ENCODE results near the gene FAAP20. TPM values are rescaled to one million over a fixed set of nuclear protein-coding genes. Genes with fewer than 3 reads are reported as not detected.
A peak's percentile ranks its signal among the peaks of the same experiment; 100 is the strongest.

The FAAP20 gene
- total and polyA plus RNA-seq, 9 donors, result 17.0 to 56.4 (median 45.2) TPM

DNA sequence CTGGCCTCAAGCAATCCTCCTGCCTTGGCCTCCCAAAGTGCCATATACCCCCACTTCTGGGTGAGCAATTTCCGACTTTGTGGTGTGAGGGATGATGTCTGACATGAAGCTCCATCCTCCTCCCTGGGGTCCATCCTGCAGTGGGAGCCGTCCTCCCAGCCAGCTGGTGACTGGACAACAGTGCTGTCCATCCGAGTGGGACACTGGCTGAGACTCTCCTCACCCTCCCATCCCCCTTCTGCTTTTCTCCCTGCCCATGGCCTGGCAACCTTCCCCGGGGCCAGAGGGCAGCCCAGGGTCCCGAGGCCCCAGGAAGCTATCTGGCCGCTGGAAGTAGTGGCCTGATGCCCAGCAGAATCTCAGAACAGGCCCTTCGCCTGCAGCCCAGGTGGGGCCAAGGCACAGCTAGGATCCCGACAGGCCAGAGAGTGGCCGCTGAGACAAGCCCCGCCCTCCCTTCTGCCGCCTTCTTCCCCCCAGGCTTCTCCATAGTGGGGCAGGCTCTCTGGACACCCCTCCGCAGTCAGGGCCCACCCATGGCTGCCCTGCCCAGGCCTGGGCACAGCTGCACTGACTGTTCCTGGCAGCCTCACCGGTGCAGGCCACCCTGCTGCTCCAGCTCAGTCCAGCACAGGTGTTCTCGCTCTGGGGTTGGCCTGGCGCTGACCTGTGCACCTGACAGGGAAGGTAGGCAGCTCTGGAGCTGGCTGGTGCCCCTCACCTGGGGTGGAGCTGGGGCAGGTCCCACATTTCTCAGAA, 8.4 kb upstream of the FAAP20 start:
- H3K4me1 ChIP-seq (ENCODE audit: control insufficient read depth, insufficient read depth, low read length), result peaks cover 73% of the 10 kb centered on the region
- H3K9me3 ChIP-seq (replicated peaks; ENCODE audit: control insufficient read depth, low read depth, low read length), result no peaks in the 10 kb centered on the region
- H3K36me3 ChIP-seq (ENCODE audit: control insufficient read depth, insufficient read depth, low read length), result no peaks in the 10 kb centered on the region
- 72% methylated on average over 12 of the region's 15 CpGs for WGBS (ENCODE audit: insufficient coverage)
- no peaks in the 10 kb centered on the region for H3K27me3 ChIP-seq (ENCODE audit: control insufficient read depth, insufficient read depth, low read length)
- no peak overlapping the region for H3K4me3 ChIP-seq (ENCODE audit: low read length)
- H3K27ac ChIP-seq (ENCODE audit: low read length), result no peak overlapping the region
- no peak for DNase-seq

DNA sequence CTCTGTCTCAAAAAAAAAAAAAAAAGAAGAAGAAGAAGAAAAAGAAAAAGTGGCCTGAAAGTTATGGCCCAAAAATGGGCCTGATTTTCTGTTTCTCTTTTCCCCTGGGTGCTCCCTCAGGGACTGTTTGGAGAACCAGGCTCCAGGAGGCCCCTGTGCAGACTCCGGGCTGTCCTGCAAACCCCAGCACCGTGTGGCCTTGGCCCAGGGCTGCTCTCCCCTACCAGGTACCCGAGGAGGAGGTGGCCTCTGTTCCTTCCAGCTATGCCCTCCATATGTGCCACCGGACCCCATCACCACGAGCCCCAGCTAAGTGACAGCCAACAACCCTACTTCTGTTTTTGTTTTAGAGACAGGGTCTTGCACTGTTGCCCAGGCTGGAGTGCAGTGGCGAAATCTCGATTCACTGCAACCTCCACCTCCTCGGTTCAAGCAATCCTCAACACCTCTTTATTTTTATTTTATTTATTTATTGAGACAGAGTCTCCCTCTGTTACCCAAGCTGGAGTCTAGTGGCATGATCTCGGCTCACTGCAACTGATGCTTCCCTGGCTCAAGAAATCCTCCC, 7.5 kb upstream of the FAAP20 start:
- DNase-seq, result no peak
- Histone ChIP-seq H3K4me3 (ENCODE audit: low read length) (no peak overlapping the region), H3K4me1 (ENCODE audit: control insufficient read depth, insufficient read depth, low read length) (peaks cover 64% of the 10 kb centered on the region), H3K27me3 (ENCODE audit: control insufficient read depth, insufficient read depth, low read length) (no peaks in the 10 kb centered on the region), H3K9me3 (replicated peaks; ENCODE audit: control insufficient read depth, low read depth, low read length) (no peaks in the 10 kb centered on the region), H3K27ac (ENCODE audit: low read length) (no peak overlapping the region), H3K36me3 (ENCODE audit: control insufficient read depth, insufficient read depth, low read length) (no peaks in the 10 kb centered on the region)
- WGBS (ENCODE audit: insufficient coverage), result 75% methylated on average over 3 of the region's 9 CpGs

DNA sequence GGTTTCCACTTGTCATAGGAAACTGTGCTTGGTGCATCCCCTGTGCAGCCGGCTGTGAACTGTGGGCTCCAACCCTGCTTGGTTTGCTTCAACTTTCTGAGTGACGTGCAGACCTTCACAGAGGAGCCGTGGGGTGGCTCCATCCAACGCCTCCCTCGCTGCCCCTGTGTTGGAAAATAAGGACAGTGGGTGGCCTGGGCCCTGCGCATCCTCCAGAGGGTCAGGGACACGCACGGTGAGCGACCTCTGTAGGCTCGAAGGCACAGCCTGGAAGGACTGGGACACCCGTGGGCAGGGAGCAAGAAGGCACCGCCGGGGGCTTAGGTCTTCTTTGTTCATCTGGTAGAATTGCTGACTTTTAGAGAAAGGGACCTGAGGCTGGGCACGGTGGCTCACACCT, 6.5 kb upstream of the FAAP20 start:
- Histone ChIP-seq H3K4me3 (ENCODE audit: low read length) (no peak overlapping the region), H3K4me1 (ENCODE audit: control insufficient read depth, insufficient read depth, low read length) (peaks cover 58% of the 10 kb centered on the region)
- WGBS (ENCODE audit: insufficient coverage), result 88% methylated on average over 12 of the region's 14 CpGs

DNA sequence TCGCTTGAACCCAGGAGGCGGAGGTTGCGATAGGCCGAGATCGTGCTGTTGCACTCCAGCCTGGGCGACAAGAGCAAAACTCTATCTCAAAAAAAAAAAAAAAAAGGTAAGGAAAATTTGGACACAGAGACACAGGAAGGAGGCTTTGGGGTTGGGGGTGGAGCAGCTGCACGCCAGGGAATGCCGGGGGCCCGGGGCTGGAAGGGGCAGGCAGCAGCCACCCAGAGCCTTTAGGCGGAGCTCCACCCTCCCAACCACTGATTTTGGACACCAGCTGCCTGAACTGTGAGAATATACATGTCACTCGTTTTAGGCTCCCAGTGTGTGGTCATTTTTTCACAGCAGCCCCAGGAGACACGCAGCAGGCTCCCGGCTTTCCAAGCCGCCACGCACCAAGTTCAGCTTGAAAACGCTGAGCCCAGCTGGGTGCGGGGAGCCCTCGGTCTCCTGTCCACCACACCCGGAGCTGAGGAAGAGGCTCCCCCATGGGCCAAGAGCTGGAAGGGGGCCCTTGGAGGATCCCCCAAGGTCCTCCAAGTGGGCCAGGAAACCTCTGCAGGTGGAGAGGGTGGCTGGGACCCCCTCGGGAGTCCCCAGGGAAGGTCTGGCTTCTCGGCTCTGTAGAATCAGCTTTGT, 5.9 kb upstream of the FAAP20 start:
- 45% methylated on average over 12 of the region's 21 CpGs for WGBS (ENCODE audit: insufficient coverage)
- no peaks in the 10 kb centered on the region for H3K27me3 ChIP-seq (ENCODE audit: control insufficient read depth, insufficient read depth, low read length)
- DNase-seq, result no peak
- H3K4me1 ChIP-seq (ENCODE audit: control insufficient read depth, insufficient read depth, low read length), result peaks cover 58% of the 10 kb centered on the region
- H3K4me3 ChIP-seq (ENCODE audit: low read length), result no peak overlapping the region
- no peaks in the 10 kb centered on the region for H3K36me3 ChIP-seq (ENCODE audit: control insufficient read depth, insufficient read depth, low read length)
- no peaks in the 10 kb centered on the region for H3K9me3 ChIP-seq (replicated peaks; ENCODE audit: control insufficient read depth, low read depth, low read length)
- H3K27ac ChIP-seq (ENCODE audit: low read length), result no peak overlapping the region

More for the DNA sequence above, 6.5 kb upstream of the FAAP20 start:
- no peaks in the 10 kb centered on the region for H3K9me3 ChIP-seq (replicated peaks; ENCODE audit: control insufficient read depth, low read depth, low read length)
- H3K27ac ChIP-seq (ENCODE audit: low read length), result no peak overlapping the region
- H3K36me3 ChIP-seq (ENCODE audit: control insufficient read depth, insufficient read depth, low read length), result no peaks in the 10 kb centered on the region
- DNase-seq, result no peak
- H3K27me3 ChIP-seq (ENCODE audit: control insufficient read depth, insufficient read depth, low read length), result no peaks in the 10 kb centered on the region

DNA sequence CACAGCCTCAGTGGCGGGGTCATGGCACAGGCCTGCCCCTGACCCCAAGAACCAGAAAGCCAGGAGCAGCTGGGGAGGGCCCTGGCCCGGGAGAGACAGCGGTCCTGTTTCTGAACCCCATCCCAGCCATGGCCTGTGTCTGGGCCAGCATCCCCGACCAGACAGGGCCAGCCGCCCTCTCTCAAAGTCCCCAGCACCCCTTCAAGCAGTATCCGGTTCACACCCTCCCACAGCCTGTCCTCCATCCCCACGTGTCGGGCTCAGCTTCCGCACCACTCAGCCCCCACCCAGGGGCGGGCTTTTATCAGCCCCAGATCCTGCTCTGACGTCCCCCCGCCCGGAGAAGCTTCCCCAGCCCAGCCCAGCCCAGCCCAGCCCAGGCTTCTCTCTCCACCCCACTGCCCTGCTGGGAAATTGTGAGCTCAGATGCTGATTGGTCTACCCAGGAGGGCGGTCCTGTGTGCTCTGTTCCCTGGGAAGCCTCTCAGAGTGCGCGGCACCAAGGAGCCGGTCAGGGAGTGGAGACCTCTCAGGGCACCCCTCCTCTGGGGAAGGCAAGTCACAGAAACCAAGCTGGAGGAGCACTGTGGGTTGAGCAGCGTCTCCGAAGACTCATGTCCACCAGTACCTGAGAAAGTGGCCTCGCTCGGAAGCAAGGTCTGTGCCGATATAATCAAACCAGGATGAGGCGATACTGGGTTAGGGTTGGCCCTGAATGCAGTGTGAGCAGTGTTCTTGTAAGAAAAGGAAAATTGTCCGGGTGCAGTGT, 4.7 kb upstream of the FAAP20 start:
- H3K36me3 ChIP-seq (ENCODE audit: control insufficient read depth, insufficient read depth, low read length), result no peaks in the 10 kb centered on the region
- H3K4me1 ChIP-seq (ENCODE audit: control insufficient read depth, insufficient read depth, low read length), result peaks cover 57% of the 10 kb centered on the region
- peak overlapping the region; percentile 31 for H3K4me3 ChIP-seq (ENCODE audit: low read length)
- H3K27ac ChIP-seq (ENCODE audit: low read length), result peak overlapping the region; percentile 91
- WGBS (ENCODE audit: insufficient coverage), result 12% methylated on average over 22 of the region's 24 CpGs
- DNase-seq, result peak; percentile 97
- no peaks in the 10 kb centered on the region for H3K9me3 ChIP-seq (replicated peaks; ENCODE audit: control insufficient read depth, low read depth, low read length)
- no peaks in the 10 kb centered on the region for H3K27me3 ChIP-seq (ENCODE audit: control insufficient read depth, insufficient read depth, low read length)

DNA sequence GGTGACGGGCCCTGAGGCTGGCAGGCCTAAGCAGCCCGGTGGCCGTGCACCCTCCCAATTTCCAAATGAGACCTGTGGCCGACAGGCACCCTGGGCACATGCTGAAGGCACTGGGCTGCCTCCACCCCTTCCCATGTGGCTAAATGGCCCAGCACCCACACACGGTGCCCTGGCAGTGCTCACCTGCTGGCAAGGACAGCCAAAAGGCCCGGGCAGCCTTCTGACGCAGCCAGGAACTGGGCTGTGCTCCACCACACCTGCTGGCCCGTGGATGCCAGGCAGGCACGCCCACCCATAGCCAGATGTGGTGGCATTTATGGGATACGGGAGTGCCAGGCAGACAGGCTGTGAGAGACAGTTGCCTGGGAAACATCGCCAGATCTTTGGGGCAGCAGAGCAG, 4.0 kb upstream of the FAAP20 start:
- DNase-seq, result no peak
- Histone ChIP-seq H3K9me3 (replicated peaks; ENCODE audit: control insufficient read depth, low read depth, low read length) (no peaks in the 10 kb centered on the region), H3K4me3 (ENCODE audit: low read length) (no peak overlapping the region), H3K36me3 (ENCODE audit: control insufficient read depth, insufficient read depth, low read length) (no peaks in the 10 kb centered on the region), H3K4me1 (ENCODE audit: control insufficient read depth, insufficient read depth, low read length) (peaks cover 56% of the 10 kb centered on the region), H3K27me3 (ENCODE audit: control insufficient read depth, insufficient read depth, low read length) (no peaks in the 10 kb centered on the region), H3K27ac (ENCODE audit: low read length) (peak overlapping the region; percentile 91)
- WGBS (ENCODE audit: insufficient coverage), result 77% methylated on average over 11 of the region's 11 CpGs

DNA sequence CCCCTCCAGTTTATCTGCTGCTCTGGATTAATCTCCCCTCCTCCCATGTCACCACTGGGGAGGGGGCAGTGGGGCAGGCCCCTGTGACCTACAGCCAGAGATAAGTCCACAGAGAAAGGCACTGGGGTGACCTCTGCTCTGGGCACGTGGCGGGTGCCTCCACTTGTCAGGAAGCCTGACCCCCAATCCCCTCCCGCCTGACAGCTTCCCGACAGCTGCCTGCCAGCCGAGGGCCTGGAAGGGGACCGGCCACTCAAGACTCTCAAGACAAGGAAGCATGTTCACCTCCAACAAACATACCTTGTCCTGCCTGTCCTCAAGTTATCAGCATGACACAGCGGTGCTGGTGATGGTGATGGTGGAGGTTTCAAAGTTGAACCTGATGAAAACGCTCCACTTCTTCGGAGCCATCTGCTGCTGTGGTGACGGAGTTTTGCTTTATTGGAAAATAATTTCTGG, 3.2 kb upstream of the FAAP20 start:
- H3K27me3 ChIP-seq (ENCODE audit: control insufficient read depth, insufficient read depth, low read length), result no peaks in the 10 kb centered on the region
- DNase-seq, result no peak
- H3K4me1 ChIP-seq (ENCODE audit: control insufficient read depth, insufficient read depth, low read length), result peaks cover 55% of the 10 kb centered on the region
- H3K27ac ChIP-seq (ENCODE audit: low read length), result peak overlapping the region; percentile 15
- H3K4me3 ChIP-seq (ENCODE audit: low read length), result no peak overlapping the region
- WGBS (ENCODE audit: insufficient coverage), result 67% methylated on average over 6 of the region's 10 CpGs
- no peaks in the 10 kb centered on the region for H3K36me3 ChIP-seq (ENCODE audit: control insufficient read depth, insufficient read depth, low read length)
- H3K9me3 ChIP-seq (replicated peaks; ENCODE audit: control insufficient read depth, low read depth, low read length), result no peaks in the 10 kb centered on the region

DNA sequence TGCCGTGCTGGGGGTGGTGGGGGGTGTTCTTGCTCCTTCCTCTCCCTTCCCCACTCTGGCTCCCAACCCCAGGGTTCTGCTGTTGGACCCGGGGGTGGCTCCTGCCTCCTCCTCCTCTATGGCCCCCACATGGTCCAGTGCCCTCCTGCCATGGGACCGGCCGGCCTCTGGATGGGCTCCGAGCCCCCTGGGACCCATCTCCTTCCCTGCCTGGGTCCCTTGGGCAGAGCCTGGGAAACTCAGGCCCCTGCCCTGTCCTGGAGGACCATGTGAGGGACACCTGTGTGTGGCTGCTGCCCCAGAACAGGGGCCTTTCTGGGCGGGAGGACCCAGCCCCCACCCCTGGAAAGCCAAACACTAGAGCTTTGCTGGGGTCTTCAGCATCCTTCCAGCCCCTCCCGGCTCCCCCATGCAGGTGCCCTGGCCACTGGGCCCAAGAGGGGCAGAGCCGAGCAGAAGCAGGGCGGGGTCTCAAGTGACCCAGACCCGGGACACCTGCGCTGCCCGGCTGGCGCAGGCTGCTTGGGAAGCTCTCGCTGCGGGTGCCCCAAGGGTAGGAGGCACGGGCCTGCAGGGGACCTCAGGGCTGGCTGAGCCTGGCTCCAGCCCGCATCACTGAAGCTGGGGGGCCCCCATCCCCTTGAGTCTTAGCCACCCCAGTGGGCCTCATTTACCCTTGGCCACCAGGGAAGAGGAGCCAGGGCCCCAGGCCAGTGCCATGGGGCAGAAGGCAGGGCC, 2.5 kb upstream of the FAAP20 start:
- Histone ChIP-seq H3K4me1 (ENCODE audit: control insufficient read depth, insufficient read depth, low read length) (peaks cover 61% of the 10 kb centered on the region), H3K36me3 (ENCODE audit: control insufficient read depth, insufficient read depth, low read length) (no peaks in the 10 kb centered on the region), H3K27ac (ENCODE audit: low read length) (no peak overlapping the region), H3K4me3 (ENCODE audit: low read length) (no peak overlapping the region), H3K9me3 (replicated peaks; ENCODE audit: control insufficient read depth, low read depth, low read length) (no peaks in the 10 kb centered on the region), H3K27me3 (ENCODE audit: control insufficient read depth, insufficient read depth, low read length) (no peaks in the 10 kb centered on the region)
- no peak for DNase-seq
- WGBS (ENCODE audit: insufficient coverage), result 86% methylated on average over 15 of the region's 17 CpGs

DNA sequence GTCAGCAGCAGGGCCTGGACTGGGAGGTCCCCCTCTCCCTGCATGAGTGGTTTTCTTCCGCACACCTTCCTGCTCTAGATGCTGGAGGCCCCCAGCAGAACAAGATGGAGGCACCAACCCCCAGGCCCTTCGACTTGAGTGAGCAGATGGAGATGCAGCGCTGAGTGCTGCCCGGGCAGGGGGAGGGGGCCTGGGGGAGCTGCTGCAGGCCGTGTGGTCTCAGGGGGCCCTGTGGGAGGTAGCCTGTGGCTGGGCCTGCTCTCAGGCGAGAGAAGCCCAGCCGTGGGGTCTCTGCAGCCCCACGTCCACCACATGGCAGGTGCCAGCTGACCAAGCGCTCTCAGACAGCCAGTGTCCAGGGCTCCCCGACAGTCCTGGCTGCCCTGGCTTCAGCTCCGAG, 1.2 kb upstream of the FAAP20 start:
- no peak overlapping the region for H3K4me3 ChIP-seq (ENCODE audit: low read length)
- no peaks in the 10 kb centered on the region for H3K36me3 ChIP-seq (ENCODE audit: control insufficient read depth, insufficient read depth, low read length)
- DNase-seq, result no peak
- WGBS (ENCODE audit: insufficient coverage), result 57% methylated on average over 11 of the region's 11 CpGs
- H3K27ac ChIP-seq (ENCODE audit: low read length), result peak overlapping the region; percentile 95
- no peaks in the 10 kb centered on the region for H3K9me3 ChIP-seq (replicated peaks; ENCODE audit: control insufficient read depth, low read depth, low read length)
- no peaks in the 10 kb centered on the region for H3K27me3 ChIP-seq (ENCODE audit: control insufficient read depth, insufficient read depth, low read length)
- peaks cover 67% of the 10 kb centered on the region for H3K4me1 ChIP-seq (ENCODE audit: control insufficient read depth, insufficient read depth, low read length)

All from muscle of leg (tissue), 11 donors.